GM12878 (cell line): Measurements from ENCODE around the gene ANK3. TPM values are rescaled to one million over a fixed set of nuclear protein-coding genes. Genes with fewer than 3 reads are reported as not detected.

Source experiments
- ATAC-seq: fragments of 200-7000 bp; cut with Tn5 transposase; 3 replicates; pipeline ENCODE4 v1.9.1; 2020; ENCODE audit warnings: mild to moderate bottlenecking, moderate library complexity
- BruUV-seq: library from RNA; stranded (reverse); fragments of 400-500 nt; replicated peaks from 2 replicates; lab custom pipeline; 2021; lab: Mats Ljungman, UMichigan
- CTCF ChIA-PET: fragments of 300-600 bp; sonication (Branson Sonifier 250); formaldehyde crosslinking; extraction: SDS; loops from one replicate; lab custom pipeline; 2021; ENCODE audit warnings: inconsistent platforms; lab: Yijun Ruan, JAX
- POLR2A ChIA-PET: fragments of 350-600 bp; formaldehyde crosslinking; extraction: SDS; loops from one replicate; lab custom pipeline; 2021; ENCODE audit warnings: inconsistent platforms; lab: Charles Lee
- RAD21 ChIA-PET: fragments of 300-600 bp; sonication (Branson Sonifier 250); formaldehyde crosslinking; loops from one replicate; lab custom pipeline; 2023; ENCODE audit warnings: antibody characterized with exemption; ENCODE audit not compliant: unreplicated experiment; lab: Charles Lee
- SMC1A ChIA-PET: fragments of 300-600 bp; sonication (Branson Sonifier 250); formaldehyde crosslinking; loops from one replicate; lab custom pipeline; 2023; ENCODE audit not compliant: unreplicated experiment, uncharacterized antibody; lab: Charles Lee
- DNase-seq: peaks from one replicate; pipeline ENCODE4 v3.0.0-alpha.2; 2011; ENCODE audit warnings: low read depth, low spot score
- FAIRE-seq: peaks from 3 replicates; lab custom pipeline; 2011; peaks lifted over from hg19 to GRCh38; lab: Jason Lieb, UNC
- H2AFZ ChIP-seq: 2 replicates; pipeline ENCODE4 v1.6.0; 2011; ENCODE audit warnings: low read depth, low read length, control low read depth; ENCODE audit not compliant: control insufficient read depth
- H3K27ac ChIP-seq: 2 replicates; pipeline ENCODE4 v1.5.1; 2011; ENCODE audit warnings: control low read depth; ENCODE audit not compliant: control insufficient read depth, insufficient read depth
- H3K27me3 ChIP-seq, 2 experiments: replicated peaks in 1 of 2; 2 replicates each; pipeline versions ENCODE4 v1.6.0 to v1.6.1; 2011; ENCODE audit warnings: low read length in 1 of 2; ENCODE audit not compliant: control insufficient read depth in 2 of 2, insufficient read depth in 2 of 2
- H3K36me3 ChIP-seq, 2 experiments: 2 replicates each; pipeline ENCODE4 v1.5.1; 2011; ENCODE audit warnings: low read length in 1 of 2; ENCODE audit not compliant: control insufficient read depth in 2 of 2, insufficient read depth in 2 of 2
- H3K4me1 ChIP-seq: 2 replicates; pipeline ENCODE4 v1.6.1; 2011; ENCODE audit warnings: mild to moderate bottlenecking, low read length, moderate library complexity, mixed read lengths; ENCODE audit not compliant: control insufficient read depth, insufficient read depth
- H3K4me2 ChIP-seq: 2 replicates; pipeline ENCODE4 v1.6.0; 2011; ENCODE audit warnings: control low read depth; ENCODE audit not compliant: control insufficient read depth, insufficient read depth
- H3K4me3 ChIP-seq: fragments of 200-600 bp; sonication (generic); 2 replicates; pipeline ENCODE4 v1.5.1; 2016
- H3K79me2 ChIP-seq: 2 replicates; pipeline ENCODE4 v1.6.0; 2011; ENCODE audit warnings: low read length; ENCODE audit not compliant: control insufficient read depth, insufficient read depth
- H3K9ac ChIP-seq: 2 replicates; pipeline ENCODE4 v1.8.0; 2011; ENCODE audit warnings: low read length, control low read depth, mixed read lengths; ENCODE audit not compliant: control insufficient read depth, insufficient read depth
- H3K9me3 ChIP-seq: replicated peaks from 3 replicates; pipeline ENCODE4 v1.5.1; 2011; ENCODE audit warnings: mild to moderate bottlenecking, low read length; ENCODE audit not compliant: control insufficient read depth, insufficient read depth
- H4K20me1 ChIP-seq: 2 replicates; pipeline ENCODE4 v1.6.0; 2011; ENCODE audit not compliant: control insufficient read depth, insufficient read depth
- CEBPB ChIP-seq, 2 experiments: fragments of 150-350 bp in 1 of 2; IDR thresholded peaks; 2 replicates each; pipeline ENCODE4 v1.6.1; 2012 to 2014; ENCODE audit warnings: low read depth in 2 of 2, low read length in 2 of 2, borderline replicate concordance in 1 of 2, inconsistent platforms in 1 of 2
- GABPA ChIP-seq: IDR thresholded peaks from 2 replicates; pipeline ENCODE4 v1.6.1; 2014; ENCODE audit warnings: antibody characterized with exemption, low read depth, mild to moderate bottlenecking, inconsistent platforms
- HDAC2 ChIP-seq: fragments of 200-600 bp; sonication (generic); IDR thresholded peaks from 2 replicates; pipeline ENCODE4 v1.6.1; 2017
- MXI1 ChIP-seq: fragments of 150-350 bp; IDR thresholded peaks from 2 replicates; pipeline ENCODE4 v1.6.1; 2011; ENCODE audit warnings: low read depth, mild to moderate bottlenecking, inconsistent platforms, low read length, improper control_type of control experiment
- POLR2AphosphoS5 ChIP-seq: IDR thresholded peaks from 2 replicates; pipeline ENCODE4 v1.6.1; 2011; ENCODE audit warnings: mild to moderate bottlenecking, low read length, inconsistent platforms
- RCOR1 ChIP-seq: conservative IDR thresholded peaks from 2 replicates; pipeline ENCODE4 v1.6.1; 2012; ENCODE audit warnings: low read depth, low read length, improper control_type of control experiment
- SREBF1 ChIP-seq: IDR thresholded peaks from 2 replicates; pipeline ENCODE4 v1.6.1; 2012; ENCODE audit warnings: mild to moderate bottlenecking, low read length
- TBL1XR1 ChIP-seq: IDR thresholded peaks from 2 replicates; pipeline ENCODE4 v1.6.1; 2012; ENCODE audit warnings: low read depth, low read length, improper control_type of control experiment
- ZZZ3 ChIP-seq: IDR thresholded peaks from 2 replicates; pipeline ENCODE4 v1.6.1; 2011; ENCODE audit warnings: low read depth; ENCODE audit not compliant: control insufficient read depth, insufficient read length
- WGBS: methylation state at CpG from one replicate; pipeline ENCODE4 v1.1.6; 2016; ENCODE audit warnings: low lambda C conversion rate; ENCODE audit not compliant: insufficient replicate concordance, insufficient coverage; ENCODE audit errors: missing lambda C conversion rate; 5-methylcytosine and 5-hydroxymethylcytosine counted together
- in situ Hi-C: fragments of 300-500 bp; cut with MboI; formaldehyde crosslinking; loops from 9 replicates; pipeline ENCODE4 v1.14.3; 2018; ENCODE audit warnings: mixed read lengths
- intact Hi-C: fragments of 100-400 bp; cut with micrococcal nuclease; formaldehyde crosslinking; loops from one replicate; pipeline ENCODE4 v1.14.2; 2022; ENCODE audit not compliant: unreplicated experiment
- polyA plus RNA-seq, 11 experiments: library from polyadenylated mRNA; depleted of rRNA in 4 of 11; unstranded in 6 of 11; stranded (reverse) in 5 of 11; fragments of >200 nt; fragmentation: Nextera tagmentation in 4 of 11; fragmentation: Illumina TruSeq in 1 of 11; extraction: Ambion mirVana in 4 of 11; extraction: Trizol in 1 of 11; gene quantifications; 1 replicate in 1 of 11; 2 replicates in 10 of 11; pipeline versions ENCODE4 v1.2.1 to v1.2.3, GENCODE V29; 2011 to 2016; ENCODE audit warnings: inconsistent platforms in 2 of 11, missing spikeins in 2 of 11, low read depth in 1 of 11
- total RNA-seq, 4 experiments: library from RNA; depleted of rRNA in 3 of 4; stranded (reverse); fragments of >200 nt in 3 of 4; fragmentation: Illumina TruSeq in 1 of 4; extraction: Trizol in 1 of 4; gene quantifications; 2 replicates each; pipeline versions ENCODE4 v1.2.1 to v1.2.3, GENCODE V29; 2013 to 2021
- TF ChIP-seq, protein P1 (sequence below): fragments of 450-650 bp; formaldehyde crosslinking; IDR thresholded peaks from 2 replicates; pipeline ENCODE4 v1.5.0; 2022; ENCODE audit warnings: mild to moderate bottlenecking, missing genetic modification characterization

The ANK3 gene
- total and polyA plus RNA-seq, 10 of the 15 experiments (the other 5 are each of a cell fraction or from before 2014, with no cell fraction given): 0.06 to 0.82 (median 0.20) TPM; not detected in 2

DNA sequence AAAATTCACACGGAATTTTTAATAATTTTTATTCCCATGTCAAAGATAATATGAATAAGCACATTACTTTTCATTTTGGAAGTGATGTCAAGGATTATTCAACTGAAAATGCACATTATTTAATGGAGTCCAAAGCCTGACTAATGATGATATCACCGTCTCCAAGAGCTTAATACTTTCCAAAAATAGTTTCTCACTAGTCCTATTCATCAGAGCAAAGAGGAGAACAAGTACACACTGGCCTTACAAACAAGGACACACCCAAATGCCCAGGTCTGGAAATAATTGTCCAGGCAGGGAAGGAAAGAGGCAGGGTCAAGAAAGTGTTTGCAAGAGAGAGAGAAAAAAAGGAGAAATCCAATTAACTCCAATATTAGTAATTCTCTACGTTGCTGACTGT, 266.5 kb downstream of the ANK3 start:
- H3K9me3 ChIP-seq: no peaks in the 10 kb centered on the region
- SMC1A ChIA-PET: no interaction called here
- H3K9ac ChIP-seq: no peak overlapping the region
- ATAC-seq: no peak
- no peaks in the 10 kb centered on the region for H3K36me3 ChIP-seq
- H3K4me1 ChIP-seq: no peaks in the 10 kb centered on the region
- H3K4me2 ChIP-seq: no peak overlapping the region
- RAD21 ChIA-PET: no interaction called here
- H3K27me3 ChIP-seq: no peaks in the 10 kb centered on the region
- H2AFZ ChIP-seq: no peak overlapping the region
- no peak for FAIRE-seq
- no peaks in the 10 kb centered on the region for H4K20me1 ChIP-seq
- BruUV-seq: no TSS peak
- TF ChIP-seq GABPA (no peak), SREBF1 (no peak), POLR2AphosphoS5 (no peak), MXI1 (no peak), HDAC2 (no peak), CEBPB (IDR thresholded peaks at IDR 0.05; ENCODE audit: borderline replicate concordance in 1 of 2, low read depth in 2 of 2, low read length in 2 of 2) (no peak), ZZZ3 (no peak), TBL1XR1 (no peak), RCOR1 (no peak)
- TF ChIP-seq, protein P1, sequence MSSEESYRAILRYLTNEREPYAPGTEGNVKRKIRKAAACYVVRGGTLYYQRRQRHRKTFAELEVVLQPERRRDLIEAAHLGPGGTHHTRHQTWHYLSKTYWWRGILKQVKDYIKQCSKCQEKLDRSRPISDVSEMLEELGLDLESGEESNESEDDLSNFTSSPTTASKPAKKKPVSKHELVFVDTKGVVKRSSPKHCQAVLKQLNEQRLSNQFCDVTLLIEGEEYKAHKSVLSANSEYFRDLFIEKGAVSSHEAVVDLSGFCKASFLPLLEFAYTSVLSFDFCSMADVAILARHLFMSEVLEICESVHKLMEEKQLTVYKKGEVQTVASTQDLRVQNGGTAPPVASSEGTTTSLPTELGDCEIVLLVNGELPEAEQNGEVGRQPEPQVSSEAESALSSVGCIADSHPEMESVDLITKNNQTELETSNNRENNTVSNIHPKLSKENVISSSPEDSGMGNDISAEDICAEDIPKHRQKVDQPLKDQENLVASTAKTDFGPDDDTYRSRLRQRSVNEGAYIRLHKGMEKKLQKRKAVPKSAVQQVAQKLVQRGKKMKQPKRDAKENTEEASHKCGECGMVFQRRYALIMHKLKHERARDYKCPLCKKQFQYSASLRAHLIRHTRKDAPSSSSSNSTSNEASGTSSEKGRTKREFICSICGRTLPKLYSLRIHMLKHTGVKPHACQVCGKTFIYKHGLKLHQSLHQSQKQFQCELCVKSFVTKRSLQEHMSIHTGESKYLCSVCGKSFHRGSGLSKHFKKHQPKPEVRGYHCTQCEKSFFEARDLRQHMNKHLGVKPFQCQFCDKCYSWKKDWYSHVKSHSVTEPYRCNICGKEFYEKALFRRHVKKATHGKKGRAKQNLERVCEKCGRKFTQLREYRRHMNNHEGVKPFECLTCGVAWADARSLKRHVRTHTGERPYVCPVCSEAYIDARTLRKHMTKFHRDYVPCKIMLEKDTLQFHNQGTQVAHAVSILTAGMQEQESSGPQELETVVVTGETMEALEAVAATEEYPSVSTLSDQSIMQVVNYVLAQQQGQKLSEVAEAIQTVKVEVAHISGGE (CRISPR knock-in tag): no peak
- DNase-seq: no peak
- 8% methylated on average over 3 of the region's 3 CpGs for WGBS
- no peak overlapping the region for H3K27ac ChIP-seq
- POLR2A ChIA-PET: no interaction called here
- H3K79me2 ChIP-seq: no peaks in the 10 kb centered on the region
- intact Hi-C loops: no loop called here
- CTCF ChIA-PET: no interaction called here
- no peak overlapping the region for H3K4me3 ChIP-seq
- in situ Hi-C loops: no loop called here
